NCI-H510A (cell line): ENCODE results near the gene CRB2.
A peak's percentile ranks its signal among the peaks of the same experiment; 100 is the strongest.

Source experiments
- DNase-seq: peaks from one replicate; lab custom pipeline; 2025; lab: John Stamatoyannopoulos, UW

The CRB2 gene

DNA sequence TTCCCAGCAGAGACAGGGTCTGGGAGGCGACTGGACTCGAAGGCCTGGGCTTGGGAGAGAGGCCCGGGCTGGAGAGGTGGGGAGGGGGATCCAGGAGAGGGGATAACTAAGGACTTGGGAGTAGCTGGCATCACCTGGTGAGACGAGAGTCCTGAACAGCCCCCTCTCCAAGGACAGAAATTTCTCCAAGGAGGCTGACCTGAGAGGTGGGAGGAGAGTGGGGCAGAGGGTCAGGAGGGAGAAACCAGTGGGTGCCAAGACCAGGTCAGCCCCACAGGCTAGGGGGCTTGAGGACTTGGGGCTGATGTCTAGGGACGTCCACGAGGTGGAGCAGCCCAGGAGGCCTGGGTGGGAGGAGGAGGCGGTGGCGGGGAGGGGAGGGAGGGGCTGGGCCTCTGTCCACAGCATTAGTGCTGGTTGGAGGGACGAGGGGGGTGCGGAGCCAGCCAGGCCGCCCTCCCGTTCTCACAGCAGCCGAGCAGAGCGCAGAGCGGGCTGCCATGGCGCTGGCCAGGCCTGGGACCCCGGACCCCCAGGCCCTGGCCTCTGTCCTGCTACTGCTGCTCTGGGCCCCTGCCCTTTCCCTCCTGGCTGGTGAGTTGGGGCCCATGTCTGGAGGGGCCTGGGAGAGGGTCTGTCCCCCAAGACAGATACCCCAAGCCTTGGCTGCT lies at the start of gene CRB2:
Gene CRB2 (plus strand): TSS at position 437 of the 671 bp plus-strand sequence. CDS start 64 bp downstream, at position 501.
- DNase-seq: peak; percentile 71

- DNase-seq: no peak
Measured at GRCh38 chr9:123309611-123310010, 46.4 kb upstream of the CRB2 start.

DNA sequence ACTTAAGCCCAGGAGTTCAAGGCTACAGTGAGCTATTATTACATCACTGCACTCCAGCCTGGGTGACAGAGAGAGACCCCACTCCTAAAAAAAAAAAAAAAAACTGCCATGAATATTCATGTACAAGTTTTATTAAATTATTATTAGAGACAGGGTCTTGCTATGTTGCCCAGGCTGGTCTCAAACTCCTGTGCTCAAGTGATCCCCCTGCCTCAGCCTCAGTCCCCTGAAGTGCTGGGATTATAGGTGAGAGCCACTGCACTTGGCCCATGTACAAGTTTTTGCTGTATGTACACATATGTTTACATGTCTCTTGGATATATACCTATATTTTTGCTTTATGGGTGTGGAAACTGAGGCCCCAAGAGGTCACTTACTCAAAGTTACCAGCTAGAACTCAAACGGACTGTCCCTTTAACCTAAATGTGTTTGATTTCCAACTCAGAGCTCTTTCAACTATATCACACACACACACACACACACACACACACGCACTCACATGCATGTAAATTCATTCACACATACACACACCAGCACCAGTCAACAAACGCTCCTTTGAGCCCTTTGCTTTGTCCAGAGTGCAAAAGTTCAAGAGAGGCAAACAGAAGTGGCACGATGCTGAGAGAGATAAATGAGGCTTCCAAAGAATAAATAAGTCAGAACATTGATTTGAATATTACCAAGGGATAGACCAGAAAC lies 45.3 kb upstream of the CRB2 start:
- no peak for DNase-seq

DNA sequence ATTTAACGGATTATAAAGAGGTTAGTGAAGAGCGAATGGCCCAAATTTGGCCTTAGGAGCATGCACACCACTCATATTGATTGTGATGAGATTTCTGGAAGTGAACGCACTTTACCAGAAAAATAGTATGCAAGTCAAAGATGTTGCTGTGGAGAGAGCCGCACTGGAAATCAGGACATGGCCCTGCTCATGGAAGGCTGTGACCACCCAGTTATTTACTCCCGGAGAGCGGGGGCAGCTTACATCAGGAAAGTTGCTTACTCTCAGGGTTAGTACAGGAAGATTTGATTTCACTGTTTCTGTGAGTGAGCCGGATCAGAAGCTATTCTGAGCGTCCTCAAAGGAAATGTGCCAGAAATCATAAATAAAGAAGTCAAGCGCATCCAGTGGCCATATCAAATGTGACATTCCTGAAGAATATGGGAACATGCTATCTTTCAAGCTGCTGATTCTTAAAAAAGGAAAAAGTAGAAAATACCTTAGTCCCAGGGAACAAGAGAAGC lies 44.7 kb upstream of the CRB2 start:
- DNase-seq: no peak

DNA sequence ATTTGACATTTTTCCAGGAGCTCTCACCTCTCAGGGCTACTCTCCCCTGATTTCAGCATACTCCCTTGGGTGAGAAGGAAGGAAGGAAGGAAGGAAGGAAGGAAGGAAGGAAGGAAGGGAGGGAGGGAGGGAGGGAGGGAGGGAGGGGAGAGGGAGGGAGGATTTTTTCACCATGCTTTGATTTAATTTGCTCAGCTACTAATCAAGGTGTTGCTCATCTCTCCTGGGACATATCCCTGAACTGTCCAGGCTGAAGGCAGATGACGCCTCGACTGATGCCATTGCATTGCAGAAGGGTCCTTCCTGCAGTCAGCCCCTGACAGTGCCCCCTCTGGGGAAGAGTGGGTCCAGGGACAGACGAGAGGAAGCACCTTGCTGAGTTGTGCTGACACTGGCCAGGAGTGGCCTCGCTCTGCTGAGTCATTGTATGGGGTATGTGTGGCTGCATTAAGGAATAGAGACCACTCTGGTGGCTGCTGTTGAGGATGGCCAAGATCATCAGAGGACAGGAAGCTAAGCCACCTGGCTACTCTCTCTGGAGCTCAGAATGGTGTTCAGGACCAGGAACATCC lies 43.6 kb upstream of the CRB2 start:
- DNase-seq: no peak

- DNase-seq: no peak
Measured at GRCh38 chr9:123314617-123315016, 41.4 kb upstream of the CRB2 start.

DNA sequence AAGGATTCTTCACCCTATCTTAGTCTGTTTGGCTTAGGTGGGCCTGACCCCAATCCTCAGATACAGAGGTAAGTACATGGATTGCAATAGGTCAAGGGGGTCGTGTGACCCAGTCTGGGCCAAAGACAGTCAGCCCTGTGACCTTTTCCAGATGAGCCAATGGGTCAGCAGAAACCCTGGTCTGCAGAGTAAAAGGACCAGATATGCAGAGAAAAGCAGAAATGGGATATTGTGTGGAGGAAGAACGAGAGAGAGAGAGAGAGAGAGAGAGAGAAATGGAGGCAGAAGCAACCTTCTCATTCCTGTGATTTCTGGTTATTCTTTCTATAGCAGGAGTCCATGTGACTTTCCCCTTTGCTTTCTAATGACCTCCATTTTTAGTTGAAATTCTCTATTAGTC lies 40.4 kb upstream of the CRB2 start:
- no peak for DNase-seq

- DNase-seq: no peak
Measured at GRCh38 chr9:123316053-123316718, 39.8 kb upstream of the CRB2 start.

DNA sequence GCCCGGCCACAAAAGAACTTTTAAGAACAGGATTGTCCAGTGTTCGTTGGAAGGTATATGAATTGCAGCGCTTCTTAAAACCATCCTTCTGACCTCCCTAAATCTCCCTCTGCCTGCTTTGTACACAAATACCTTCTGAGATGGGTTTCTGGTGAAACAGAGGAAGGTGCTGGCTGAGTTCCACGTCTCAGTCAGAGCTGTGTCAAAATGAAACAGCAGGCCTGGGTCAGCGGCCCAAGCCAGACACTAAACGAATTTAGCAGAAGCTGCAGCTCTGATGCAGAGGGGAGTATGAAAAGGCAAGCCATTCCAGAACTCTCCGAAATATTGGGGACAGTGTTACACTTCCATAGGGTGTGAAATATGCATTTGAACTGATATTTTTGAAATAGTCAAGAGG lies 37.8 kb upstream of the CRB2 start:
- no peak for DNase-seq

- no peak for DNase-seq
Measured at GRCh38 chr9:123318961-123319421, 37.0 kb upstream of the CRB2 start.

DNA sequence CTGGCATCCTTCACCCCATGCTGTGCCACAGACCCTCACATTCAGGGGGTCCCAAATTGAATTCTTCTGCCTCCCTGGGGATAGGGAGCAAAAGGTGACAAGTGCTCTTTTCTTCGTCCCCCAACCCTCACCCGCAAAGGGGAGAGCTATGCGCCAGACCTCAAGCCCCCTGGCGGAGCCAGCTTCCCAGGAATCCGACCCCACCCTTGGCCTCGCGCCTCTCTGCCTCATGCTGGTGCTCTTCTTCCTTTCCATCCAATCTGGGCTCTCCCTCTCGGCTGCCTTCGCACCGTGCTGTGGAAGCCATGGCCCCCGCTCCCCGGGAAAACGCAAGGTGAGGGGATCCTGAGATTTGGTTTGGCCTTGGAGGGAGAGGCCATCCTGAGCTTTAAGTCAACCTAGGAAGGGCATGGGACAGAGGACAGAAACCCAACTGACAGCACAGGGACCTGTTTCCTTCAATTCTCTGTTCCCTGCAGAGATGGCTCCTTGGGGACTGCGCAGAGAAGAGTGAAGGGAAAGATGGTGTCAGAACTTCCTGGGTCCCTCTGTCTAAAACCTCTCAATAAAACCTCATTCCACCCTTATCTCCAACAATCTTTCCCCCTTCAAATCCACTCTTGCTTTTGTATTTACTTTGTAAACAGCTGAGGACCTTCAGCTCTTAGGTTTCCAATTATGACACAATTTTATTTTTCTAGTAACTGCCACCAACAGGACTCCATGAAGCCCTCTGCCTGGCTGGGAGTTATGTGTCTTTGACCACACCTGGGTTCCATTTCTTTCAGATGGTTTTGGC lies 36.3 kb upstream of the CRB2 start:
- no peak for DNase-seq

- DNase-seq: no peak
Measured at GRCh38 chr9:123320814-123321213, 35.2 kb upstream of the CRB2 start.

GRCh38 chr9:123321616-123322272 lies 34.3 kb upstream of the CRB2 start:
- no peak for DNase-seq

GRCh38 chr9:123322273-123323195 lies 33.5 kb upstream of the CRB2 start:
- no peak for DNase-seq

- DNase-seq: no peak
Measured at GRCh38 chr9:123323196-123324013, 32.6 kb upstream of the CRB2 start.

GRCh38 chr9:123324767-123325183 lies 31.2 kb upstream of the CRB2 start:
- DNase-seq: no peak

GRCh38 chr9:123326187-123326586 lies 29.8 kb upstream of the CRB2 start:
- no peak for DNase-seq

GRCh38 chr9:123326662-123327093 lies 29.3 kb upstream of the CRB2 start:
- DNase-seq: peak; percentile 62

DNA sequence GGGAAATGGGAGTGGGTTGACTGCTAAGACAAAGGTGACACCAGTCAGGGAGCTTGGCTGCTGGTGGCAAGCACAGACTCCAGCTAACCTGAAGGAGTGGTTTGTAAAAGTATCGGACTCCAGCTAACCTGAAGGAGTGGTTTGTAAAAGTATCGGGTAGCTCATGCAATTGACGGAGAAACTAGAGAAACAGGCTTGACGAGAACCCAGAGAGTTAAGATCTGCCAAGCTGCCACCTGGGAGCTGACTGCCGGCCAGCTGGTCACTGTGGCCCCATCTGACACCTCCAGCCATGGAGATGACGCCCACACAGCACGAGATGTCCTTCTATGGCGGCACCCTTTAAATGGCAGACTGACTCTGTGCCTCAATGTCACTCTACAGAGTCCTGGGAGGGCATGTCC lies 28.3 kb upstream of the CRB2 start:
- DNase-seq: peak; percentile 87
